Endothelial cell of umbilical vein (primary cell): ENCODE measurements around the gene CILP2.

Experiments used
- EZH2 ChIP-seq: IDR thresholded peaks from 2 replicates; pipeline ENCODE4 v1.6.1; 2012; ENCODE audit warnings: borderline replicate concordance, low read depth, mild to moderate bottlenecking, moderate library complexity, low read length, inconsistent platforms; ENCODE audit not compliant: severe bottlenecking
- FOS ChIP-seq: IDR thresholded peaks from 2 replicates; pipeline ENCODE4 v1.6.1; 2011; ENCODE audit warnings: mild to moderate bottlenecking, low read length, moderate library complexity, borderline replicate concordance; ENCODE audit not compliant: insufficient read depth
- GATA2 ChIP-seq: IDR thresholded peaks from 2 replicates; pipeline ENCODE4 v1.7.0; 2011; ENCODE audit warnings: low read depth, mild to moderate bottlenecking, moderate library complexity, mixed read lengths, low read length; ENCODE audit not compliant: insufficient read length, insufficient read depth
- MYC ChIP-seq: IDR thresholded peaks from one replicate; pipeline ENCODE4 v1.6.1; 2011; ENCODE audit warnings: mild to moderate bottlenecking, low read depth, low read length
- POLR2A ChIP-seq: IDR thresholded peaks from 2 replicates; pipeline ENCODE4 v1.6.1; 2012; ENCODE audit warnings: low read depth, mild to moderate bottlenecking, control low read depth, low read length
- POLR2AphosphoS5 ChIP-seq: IDR thresholded peaks from 2 replicates; pipeline ENCODE4 v1.6.1; 2012; ENCODE audit warnings: low read depth, mild to moderate bottlenecking, control low read depth, low read length, moderate library complexity; ENCODE audit not compliant: insufficient read depth
- TF ChIP-seq, protein P1 (sequence below), 2 donors: IDR thresholded peaks; 1 replicate in 1 of 2; 2 replicates in 1 of 2; pipeline ENCODE4 v1.5.1; 2011; ENCODE audit warnings: low read length in 2 of 2, mild to moderate bottlenecking in 2 of 2, moderate library complexity in 2 of 2, control low read depth in 1 of 2, inconsistent platforms in 1 of 2, low read depth in 1 of 2; ENCODE audit not compliant: insufficient read depth in 1 of 2; ENCODE audit errors: extremely low read depth in 1 of 2
- TF ChIP-seq, protein P2 (sequence below): IDR thresholded peaks from 2 replicates; pipeline ENCODE4 v1.6.1; 2011; ENCODE audit not compliant: insufficient read depth, insufficient read length

DNA sequence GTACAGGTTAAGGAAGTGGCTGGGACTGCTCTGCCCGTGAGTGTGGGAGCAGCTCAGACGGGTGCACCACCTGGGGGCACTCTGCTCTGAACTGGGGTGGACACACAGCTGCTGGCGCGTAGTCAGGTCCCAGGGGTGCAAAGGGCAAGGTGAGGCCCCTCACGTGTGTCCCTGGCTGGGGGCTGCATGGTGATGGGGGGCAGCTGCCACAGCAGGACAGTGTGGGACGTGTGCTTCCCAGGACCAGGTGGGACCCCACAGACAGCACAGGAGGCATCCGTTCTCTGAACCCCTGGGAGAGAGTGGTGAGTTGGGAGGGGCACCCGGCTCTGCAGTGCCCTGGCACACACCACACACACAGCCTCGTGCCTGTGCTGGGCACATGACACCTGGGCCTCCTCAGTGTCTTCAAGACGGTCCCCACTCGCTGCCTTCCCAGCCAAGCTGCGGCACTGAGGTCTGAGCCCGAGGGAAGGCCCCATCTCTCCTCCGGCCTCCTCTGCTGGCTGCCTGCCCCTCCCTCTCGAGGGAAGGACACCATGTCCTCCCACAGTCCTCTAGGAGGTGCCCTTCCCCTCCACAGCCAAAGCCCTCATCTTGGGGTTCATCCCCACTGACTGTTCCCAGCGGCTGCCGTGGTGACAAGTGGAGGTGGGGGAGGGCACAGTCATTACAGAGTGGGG lies 24.7 kb downstream of the CILP2 start:
- TF ChIP-seq, protein P1, sequence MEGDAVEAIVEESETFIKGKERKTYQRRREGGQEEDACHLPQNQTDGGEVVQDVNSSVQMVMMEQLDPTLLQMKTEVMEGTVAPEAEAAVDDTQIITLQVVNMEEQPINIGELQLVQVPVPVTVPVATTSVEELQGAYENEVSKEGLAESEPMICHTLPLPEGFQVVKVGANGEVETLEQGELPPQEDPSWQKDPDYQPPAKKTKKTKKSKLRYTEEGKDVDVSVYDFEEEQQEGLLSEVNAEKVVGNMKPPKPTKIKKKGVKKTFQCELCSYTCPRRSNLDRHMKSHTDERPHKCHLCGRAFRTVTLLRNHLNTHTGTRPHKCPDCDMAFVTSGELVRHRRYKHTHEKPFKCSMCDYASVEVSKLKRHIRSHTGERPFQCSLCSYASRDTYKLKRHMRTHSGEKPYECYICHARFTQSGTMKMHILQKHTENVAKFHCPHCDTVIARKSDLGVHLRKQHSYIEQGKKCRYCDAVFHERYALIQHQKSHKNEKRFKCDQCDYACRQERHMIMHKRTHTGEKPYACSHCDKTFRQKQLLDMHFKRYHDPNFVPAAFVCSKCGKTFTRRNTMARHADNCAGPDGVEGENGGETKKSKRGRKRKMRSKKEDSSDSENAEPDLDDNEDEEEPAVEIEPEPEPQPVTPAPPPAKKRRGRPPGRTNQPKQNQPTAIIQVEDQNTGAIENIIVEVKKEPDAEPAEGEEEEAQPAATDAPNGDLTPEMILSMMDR (IDR thresholded peaks at IDR 0.05; ENCODE audit: extremely low read depth in 1 of 2, insufficient read depth in 1 of 2, low read depth in 1 of 2, low read length in 2 of 2) = no peak
- TF ChIP-seq GATA2 (no peak), POLR2AphosphoS5 (no peak), EZH2 (no peak), MYC (no peak), POLR2A (no peak), FOS (no peak)
- TF ChIP-seq, protein P2, sequence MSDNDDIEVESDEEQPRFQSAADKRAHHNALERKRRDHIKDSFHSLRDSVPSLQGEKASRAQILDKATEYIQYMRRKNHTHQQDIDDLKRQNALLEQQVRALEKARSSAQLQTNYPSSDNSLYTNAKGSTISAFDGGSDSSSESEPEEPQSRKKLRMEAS = no peak
